ENCODE data around the gene LAMA5.

- TF ChIP-seq REST (IDR thresholded peaks at IDR 0.05; ENCODE audit: low read depth) (no peak), ZBTB7A (IDR thresholded peaks at IDR 0.05; ENCODE audit: low read depth) (no peak), USF1 (IDR thresholded peaks at IDR 0.05) (no peak), RAD21 (IDR thresholded peaks at IDR 0.05; ENCODE audit: low read depth) (peak; percentile 96), CEBPB (IDR thresholded peaks at IDR 0.05) (no peak), EGR1 (IDR thresholded peaks at IDR 0.05) (no peak)
Measured at GRCh38 chr20:62382306-62383198, 15.4 kb upstream of the LAMA5 start.
